Epithelial cell of prostate (primary cell): ENCODE measurements around the gene MOB3A.

Source experiments
- DNase-seq: peaks from one replicate; pipeline ENCODE4 v3.0.0-alpha.2; 2011; ENCODE audit warnings: low read depth, low spot score
- H3K27ac ChIP-seq: fragments of 450-650 bp; 2 replicates; pipeline ENCODE4 v1.5.1; 2017; ENCODE audit warnings: mild to moderate bottlenecking

The MOB3A gene

DNA sequence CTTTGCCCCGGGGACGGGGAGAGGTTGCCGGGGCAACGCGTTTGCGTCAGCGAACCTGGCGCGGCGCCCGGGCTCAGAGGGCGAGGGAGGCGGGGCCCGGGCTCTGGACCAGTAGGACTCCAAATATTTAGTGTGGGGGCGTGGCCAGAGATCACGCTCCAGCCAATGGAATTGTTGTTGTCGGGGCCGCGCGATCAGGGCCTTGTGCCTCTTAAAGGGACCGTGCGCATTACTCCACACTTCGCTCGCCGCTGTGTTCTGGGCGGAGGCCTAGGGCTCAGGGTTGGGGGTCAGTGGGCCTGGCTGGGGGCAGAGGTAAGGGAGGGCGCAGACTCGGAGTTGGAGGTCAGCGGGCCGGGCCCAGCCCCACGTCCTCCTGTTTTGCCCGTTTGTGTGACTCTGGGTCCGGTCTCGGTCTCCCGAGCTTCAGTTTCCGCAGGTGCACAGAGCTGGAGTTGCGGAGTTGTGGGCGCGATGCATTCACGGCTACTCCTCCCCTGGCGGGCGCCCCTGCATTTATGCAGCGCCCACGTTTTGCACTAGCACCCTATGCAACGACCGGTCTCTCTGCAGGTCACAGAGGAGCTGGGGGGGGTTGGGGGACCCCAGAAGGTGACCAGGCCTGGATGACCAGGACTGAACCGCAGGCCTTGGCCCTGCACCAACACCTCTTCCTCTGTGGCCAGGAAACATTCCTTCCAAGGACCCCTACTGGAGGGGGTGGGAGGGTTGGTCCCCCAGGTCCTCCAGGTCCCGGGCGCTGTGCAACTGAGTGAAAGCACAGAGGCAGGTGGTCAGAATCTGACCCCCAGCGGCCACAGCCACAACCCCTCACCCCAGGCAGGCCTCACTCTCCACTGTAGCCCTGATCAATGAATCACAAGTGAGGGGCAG lies 34.4 kb downstream of the MOB3A start:
- H3K27ac ChIP-seq, result peak overlapping the region; percentile 98
- DNase-seq, result peak; percentile 80

- H3K27ac ChIP-seq, result peak overlapping the region; percentile 98
- DNase-seq, result no peak
Measured at GRCh38 chr19:2060884-2061494, 35.1 kb downstream of the MOB3A start.

DNA sequence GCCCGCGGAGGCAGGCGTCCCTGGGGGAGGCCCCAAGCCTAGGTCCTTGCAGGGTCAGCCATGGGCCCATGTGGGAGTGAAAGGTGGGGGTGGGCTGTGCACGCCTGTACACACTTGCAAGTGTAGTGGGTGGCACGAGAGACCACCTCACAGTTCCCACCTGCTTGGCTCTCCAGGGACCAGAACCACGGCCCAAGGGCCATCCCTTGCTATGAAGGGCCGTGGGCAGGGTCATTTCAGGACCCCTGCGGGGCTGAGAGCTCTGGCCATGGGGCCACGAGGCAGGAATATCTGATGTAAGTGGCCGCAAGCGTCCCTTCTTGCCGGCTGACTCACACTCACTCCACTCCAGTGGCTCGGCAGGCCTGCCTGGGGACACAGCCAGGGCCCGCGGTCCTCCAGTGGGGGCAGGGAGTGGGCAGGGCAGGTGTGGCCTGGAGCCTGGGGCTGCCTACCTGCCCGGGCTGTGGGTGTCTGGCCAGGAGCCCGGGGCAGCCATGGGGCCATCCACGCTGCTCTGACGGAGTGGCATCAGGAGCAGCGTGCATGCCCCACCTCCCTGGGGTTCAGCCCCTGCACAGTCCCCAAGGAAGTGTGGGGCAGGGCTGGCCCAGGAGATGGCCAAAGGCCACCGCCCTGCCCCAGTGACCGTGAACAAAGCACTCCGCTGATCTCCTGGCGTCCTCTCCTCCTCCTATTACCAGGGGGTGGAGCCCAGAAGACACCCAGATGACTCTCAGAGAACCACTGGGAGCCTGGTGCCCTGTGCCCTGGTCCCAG lies 36.5 kb downstream of the MOB3A start:
- no peak for DNase-seq
- H3K27ac ChIP-seq, result peak overlapping the region; percentile 98

- no peak for DNase-seq
- H3K27ac ChIP-seq, result peak overlapping the region; percentile 98
Measured at GRCh38 chr19:2058570-2059421, 37.3 kb downstream of the MOB3A start.

DNA sequence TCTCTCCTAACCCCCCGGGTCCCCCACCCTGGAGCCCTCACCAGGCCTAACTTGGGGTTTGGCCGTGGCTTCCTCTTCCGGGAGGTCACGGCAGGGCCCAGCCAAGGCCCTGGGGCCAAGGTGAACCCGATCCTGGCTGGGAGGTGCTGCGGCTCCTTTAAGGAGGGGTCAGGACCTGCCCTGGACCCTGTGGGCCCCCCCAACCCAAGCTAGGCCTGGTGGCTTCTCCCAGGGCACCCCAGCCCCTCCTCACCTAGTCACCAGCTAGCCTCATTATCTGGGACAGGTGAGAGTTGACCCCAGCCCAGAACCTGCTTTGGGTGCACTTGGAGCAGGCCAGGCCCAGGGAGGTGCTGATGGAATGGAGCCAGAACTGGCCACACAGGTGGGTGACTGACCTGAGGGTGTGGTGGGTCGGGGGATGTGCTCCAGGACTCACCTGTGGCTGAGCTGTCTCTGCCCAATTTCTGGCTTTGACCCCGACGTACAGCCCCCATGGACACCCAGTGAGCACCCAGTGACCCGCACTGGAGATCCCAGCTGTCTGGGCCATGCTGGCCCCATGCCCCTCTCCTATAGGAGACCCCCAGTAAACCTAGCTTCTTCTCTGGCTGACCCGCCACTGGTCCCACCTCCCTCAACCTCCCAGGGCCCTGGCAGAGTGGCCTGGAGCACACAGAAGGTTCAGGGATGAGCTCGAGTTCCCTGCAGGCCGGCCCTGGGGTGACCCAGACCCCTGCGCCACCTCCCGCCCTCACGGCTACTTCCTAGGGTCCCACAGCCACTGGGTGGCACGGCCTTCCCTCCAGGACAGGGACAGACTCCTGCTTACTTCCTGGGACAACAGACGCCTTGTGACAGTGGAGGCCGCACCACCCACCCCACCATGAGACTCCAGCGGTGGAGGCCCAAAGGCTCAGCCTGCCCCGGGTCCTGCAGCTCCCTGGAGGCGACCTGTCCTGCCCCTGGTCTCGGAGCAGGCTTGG lies 38.3 kb downstream of the MOB3A start:
- no peak for DNase-seq
- peak overlapping the region; percentile 98 for H3K27ac ChIP-seq

DNA sequence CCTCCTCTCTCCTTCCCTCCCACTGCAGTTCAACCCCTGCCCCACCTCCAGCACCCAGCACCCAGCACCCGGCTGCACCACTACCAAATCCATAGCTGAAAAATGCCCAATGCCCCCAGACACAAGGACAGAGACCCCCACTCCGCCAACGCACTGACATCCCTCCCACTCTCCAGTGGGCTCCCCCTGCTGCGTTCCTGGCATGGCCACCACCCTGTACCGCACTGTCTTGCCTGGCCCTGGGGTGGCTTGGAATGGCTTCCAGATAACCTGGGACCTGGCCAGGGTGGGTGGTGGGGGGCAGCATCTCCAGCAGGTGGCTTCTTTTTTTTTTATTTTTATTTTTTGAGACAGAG lies 39.3 kb downstream of the MOB3A start:
- no peak for DNase-seq
- peak overlapping the region; percentile 98 for H3K27ac ChIP-seq

DNA sequence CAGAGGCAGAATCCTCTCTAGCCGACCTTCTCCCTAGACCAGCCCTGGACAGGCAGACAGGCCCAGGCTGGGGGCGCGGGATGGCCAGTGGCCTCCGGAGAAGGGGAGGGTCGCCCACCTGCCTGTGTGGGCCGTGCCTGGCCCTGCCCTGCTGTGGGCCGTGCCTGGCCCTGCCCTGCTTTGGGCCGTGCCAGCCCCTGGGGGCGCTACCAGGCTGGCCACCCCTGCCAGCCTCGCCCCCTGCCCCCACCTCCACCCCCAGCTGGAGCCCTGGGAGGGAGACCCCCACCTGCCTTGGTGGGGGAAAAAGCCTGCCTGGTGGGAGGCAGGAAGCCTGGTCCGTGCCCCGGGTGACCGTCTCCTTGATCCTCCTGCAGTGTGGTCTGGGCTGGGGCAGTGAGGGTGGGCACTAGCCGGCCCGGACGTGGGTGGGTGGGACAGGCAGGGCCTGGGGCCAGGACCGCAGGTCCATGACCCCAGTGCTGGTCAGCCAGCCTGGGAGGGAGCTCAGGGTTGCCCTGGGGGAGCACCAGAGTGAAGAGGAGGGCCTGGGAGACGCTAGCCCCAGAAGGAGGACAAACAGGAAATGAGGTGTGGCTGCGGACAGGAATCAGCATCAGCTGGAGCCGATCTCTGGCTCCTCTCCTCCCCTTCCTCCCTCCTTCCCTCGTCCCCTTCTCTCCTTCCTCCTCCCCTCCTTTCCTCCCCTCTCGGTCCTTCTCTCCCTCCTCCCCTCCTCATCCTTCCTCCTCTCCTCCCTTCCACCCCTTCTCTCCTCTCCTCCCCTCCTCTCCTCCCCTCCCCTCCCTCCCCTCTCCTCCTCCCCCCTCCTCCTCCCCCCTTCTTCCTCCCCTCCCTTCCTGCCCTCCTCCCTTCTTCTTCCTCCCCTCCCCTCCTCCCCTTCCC lies 39.9 kb downstream of the MOB3A start:
- no peak for DNase-seq
- peak overlapping the region; percentile 98 for H3K27ac ChIP-seq

GRCh38 chr19:2054763-2055162 lies 41.4 kb downstream of the MOB3A start:
- peak overlapping the region; percentile 98 for H3K27ac ChIP-seq

DNA sequence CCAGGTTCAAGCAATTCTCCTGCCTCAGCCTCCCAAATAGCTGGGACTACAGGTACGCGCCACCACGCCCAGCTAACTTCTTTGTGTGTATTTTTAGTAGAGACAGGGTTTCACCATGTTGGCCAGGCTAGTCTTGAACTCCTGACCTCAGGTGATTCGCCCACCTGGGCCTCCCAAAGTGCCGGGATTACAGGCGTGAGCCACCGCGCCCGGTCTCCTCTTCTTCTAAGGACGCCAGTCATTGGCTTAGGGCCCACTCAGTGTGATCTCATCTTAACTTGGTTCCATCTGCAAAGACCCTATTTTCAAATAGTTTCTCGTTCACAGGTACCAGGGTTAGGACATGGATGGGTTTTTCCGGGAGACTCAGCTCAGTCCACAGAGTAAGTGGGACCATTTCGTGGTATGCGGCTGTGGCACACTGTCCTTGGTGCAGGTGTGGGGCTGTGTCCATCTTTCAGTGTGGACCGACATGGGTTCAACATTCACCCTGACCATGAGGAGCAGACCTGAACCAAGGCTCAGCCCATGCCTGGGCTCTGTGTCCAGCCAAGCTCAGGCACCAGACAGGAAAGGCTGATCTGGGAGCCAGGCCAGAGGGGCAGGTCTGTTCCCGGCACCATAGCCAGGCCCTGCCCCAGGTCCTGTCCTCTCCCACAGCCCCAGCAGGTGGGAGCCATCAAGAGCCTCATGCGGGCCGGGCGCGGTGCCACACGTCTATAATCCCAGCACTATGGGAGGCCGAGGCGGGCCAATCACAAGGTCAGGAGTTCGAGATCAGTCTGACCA lies 42.3 kb downstream of the MOB3A start:
- DNase-seq, result no peak
- H3K27ac ChIP-seq, result no peak overlapping the region

More at GRCh38 chr19:2054763-2055162, 41.4 kb downstream of the MOB3A start:
- no peak for DNase-seq

- H3K27ac ChIP-seq, result peak overlapping the region; percentile 76
- DNase-seq, result no peak
Measured at GRCh38 chr19:2051773-2052704, 44.1 kb downstream of the MOB3A start.

GRCh38 chr19:2050991-2051772 lies 44.9 kb downstream of the MOB3A start, which contains the start of gene MKNK2:
Gene MKNK2, minus strand, starts transcription at chr19:2051244. Its CDS starts 393 bp downstream, at chr19:2050851.
- no peak for DNase-seq
- H3K27ac ChIP-seq, result peak within 1 kb of the TSS; percentile 76

GRCh38 chr19:2050349-2050990 lies 45.7 kb downstream of the MOB3A start:
- peak overlapping the region; percentile 76 for H3K27ac ChIP-seq
- no peak for DNase-seq

DNA sequence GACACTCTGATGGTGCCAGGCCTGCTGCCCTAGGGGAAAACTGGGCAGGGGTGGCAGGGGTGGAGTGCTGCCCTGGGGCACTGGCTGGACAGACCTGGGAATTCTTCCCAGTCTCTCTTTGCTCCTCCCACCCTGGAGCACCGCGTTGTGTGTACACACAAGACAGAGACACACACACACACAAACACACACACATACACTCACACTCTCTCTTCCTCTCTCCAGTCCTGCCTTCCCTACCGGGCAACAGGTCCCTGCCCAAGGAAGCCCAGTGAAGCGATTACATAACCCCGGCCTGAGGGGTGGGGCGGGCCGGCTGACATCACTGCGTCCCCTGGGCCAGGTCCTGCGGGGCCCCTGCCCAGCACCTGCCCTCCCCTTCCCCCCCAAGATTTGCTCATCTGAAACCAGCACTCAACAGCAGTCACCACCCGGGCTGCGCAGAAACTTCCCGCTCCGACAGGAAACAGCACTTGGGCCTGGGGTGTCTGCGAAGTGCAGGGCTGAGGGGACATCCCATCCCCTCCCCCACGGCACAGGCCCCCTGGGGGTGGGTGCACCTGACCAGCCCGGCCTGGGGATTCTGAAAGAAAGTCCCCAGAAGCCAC lies 46.3 kb downstream of the MOB3A start:
- peak overlapping the region; percentile 76 for H3K27ac ChIP-seq
- no peak for DNase-seq
